ENCODE measurements around the gene MRPL20. TPM values are rescaled to one million over a fixed set of nuclear protein-coding genes. Genes with fewer than 3 reads are reported as not detected.
"Not testable (repeated sequence)": the region's sequence is repeated elsewhere in the genome, so short reads cannot be mapped to it uniquely, and the experiment has no call there.

MRPL20 gene
- polyA plus RNA-seq, 1 donor (not counting 4 experiments of a cell fraction or from before 2014, with no cell fraction given): 133 TPM

- Histone ChIP-seq H3K9ac (ENCODE audit: control insufficient read depth, extremely low read depth, insufficient read depth, low read length) (no peak overlapping the region), H4K20me1 (ENCODE audit: control insufficient read depth, extremely low read depth, insufficient read depth, low read length) (no peaks in the 10 kb centered on the region), H3K9me1 (ENCODE audit: control insufficient read depth, extremely low read depth, insufficient read depth, low read length) (no peaks in the 10 kb centered on the region), H3K79me2 (ENCODE audit: control insufficient read depth, insufficient read depth, low read length) (peaks cover 30% of the 10 kb centered on the region), H3K27ac (ENCODE audit: control insufficient read depth, insufficient read depth, low read length) (no peak overlapping the region), H3K9me3 (ENCODE audit: control insufficient read depth, low read depth, low read length) (peaks cover 7% of the 10 kb centered on the region), H3K27me3 (ENCODE audit: control insufficient read depth, extremely low read depth, insufficient read depth, low read length) (no peaks in the 10 kb centered on the region), H3K4me2 (ENCODE audit: control insufficient read depth, extremely low read depth, insufficient read depth, low read depth, low read length) (no peak overlapping the region), H3K4me3 (ENCODE audit: control insufficient read depth in 2 of 3, extremely low read depth in 1 of 3, insufficient read depth in 2 of 3, low read depth in 1 of 3, low read length in 3 of 3) (no peak overlapping the region), H3K4me1 (ENCODE audit: control insufficient read depth, extremely low read depth, insufficient read depth, low read length) (peaks cover 10% of the 10 kb centered on the region), H2AFZ (ENCODE audit: control insufficient read depth, low read length) (no peak overlapping the region), H3K36me3 (ENCODE audit: control insufficient read depth in 2 of 2, extremely low read depth in 1 of 2, insufficient read depth in 2 of 2, low read length in 2 of 2) (peaks cover 3 to 8% of the 10 kb centered on the region in 2 experiments)
- no peak for TF ChIP-seq EZH2 (IDR thresholded peaks at IDR 0.05; ENCODE audit: low read length)
- TF ChIP-seq CTCF (optimal IDR thresholded peaks at IDR 0.05 in 1 of 3, IDR thresholded peaks at IDR 0.05 in 1 of 3, conservative IDR thresholded peaks at IDR 0.05 in 1 of 3; ENCODE audit: extremely low read depth in 1 of 3, insufficient read depth in 2 of 3, low read length in 3 of 3): no peak
- dilution Hi-C loops (cut with MboI; ENCODE audit: extremely low pct_ligation_motif_present, low sequenced_read_pairs): no loop called here
- FAIRE-seq: no peak
- no peak for DNase-seq (ENCODE audit: low read depth, low spot score)
These were observed 36.3 kb downstream of the MRPL20 start for GRCh38 chr1:1370771-1371300.

- DNase-seq (ENCODE audit: low read depth, low spot score); H3K27ac ChIP-seq (ENCODE audit: control insufficient read depth, insufficient read depth, low read length); H3K9ac ChIP-seq (ENCODE audit: control insufficient read depth, extremely low read depth, insufficient read depth, low read length); H3K9me3 ChIP-seq (ENCODE audit: control insufficient read depth, low read depth, low read length); H3K4me3 ChIP-seq (ENCODE audit: control insufficient read depth in 2 of 3, extremely low read depth in 1 of 3, insufficient read depth in 2 of 3, low read depth in 1 of 3, low read length in 3 of 3); H4K20me1 ChIP-seq (ENCODE audit: control insufficient read depth, extremely low read depth, insufficient read depth, low read length); H3K36me3 ChIP-seq (ENCODE audit: control insufficient read depth in 2 of 2, extremely low read depth in 1 of 2, insufficient read depth in 2 of 2, low read length in 2 of 2); H3K4me1 ChIP-seq (ENCODE audit: control insufficient read depth, extremely low read depth, insufficient read depth, low read length); dilution Hi-C loops (cut with MboI; ENCODE audit: extremely low pct_ligation_motif_present, low sequenced_read_pairs); H3K9me1 ChIP-seq (ENCODE audit: control insufficient read depth, extremely low read depth, insufficient read depth, low read length); H3K27me3 ChIP-seq (ENCODE audit: control insufficient read depth, extremely low read depth, insufficient read depth, low read length); H3K4me2 ChIP-seq (ENCODE audit: control insufficient read depth, extremely low read depth, insufficient read depth, low read depth, low read length); FAIRE-seq; H2AFZ ChIP-seq (ENCODE audit: control insufficient read depth, low read length): not testable (repeated sequence)
- peaks cover 30% of the 10 kb centered on the region for H3K79me2 ChIP-seq (ENCODE audit: control insufficient read depth, insufficient read depth, low read length)
These were observed 37.0 kb downstream of the MRPL20 start for GRCh38 chr1:1370094-1370493.

- dilution Hi-C loops (cut with MboI; ENCODE audit: extremely low pct_ligation_motif_present, low sequenced_read_pairs): no loop called here
- no peak for FAIRE-seq
These were observed 39.8 kb downstream of the MRPL20 start for GRCh38 chr1:1367315-1367714.

More at GRCh38 chr1:1367315-1367714, 39.8 kb downstream of the MRPL20 start:
- Histone ChIP-seq H4K20me1 (ENCODE audit: control insufficient read depth, extremely low read depth, insufficient read depth, low read length) (no peaks in the 10 kb centered on the region), H3K9me3 (ENCODE audit: control insufficient read depth, low read depth, low read length) (peaks cover 7% of the 10 kb centered on the region), H3K79me2 (ENCODE audit: control insufficient read depth, insufficient read depth, low read length) (peaks cover 8% of the 10 kb centered on the region), H3K9ac (ENCODE audit: control insufficient read depth, extremely low read depth, insufficient read depth, low read length) (no peak overlapping the region), H3K4me1 (ENCODE audit: control insufficient read depth, extremely low read depth, insufficient read depth, low read length) (peaks cover 6% of the 10 kb centered on the region), H3K36me3 (ENCODE audit: control insufficient read depth in 2 of 2, extremely low read depth in 1 of 2, insufficient read depth in 2 of 2, low read length in 2 of 2) (peaks cover 2 to 3% of the 10 kb centered on the region in 2 experiments), H2AFZ (ENCODE audit: control insufficient read depth, low read length) (no peak overlapping the region), H3K4me2 (ENCODE audit: control insufficient read depth, extremely low read depth, insufficient read depth, low read depth, low read length) (no peak overlapping the region), H3K9me1 (ENCODE audit: control insufficient read depth, extremely low read depth, insufficient read depth, low read length) (no peaks in the 10 kb centered on the region), H3K27ac (ENCODE audit: control insufficient read depth, insufficient read depth, low read length) (no peak overlapping the region), H3K27me3 (ENCODE audit: control insufficient read depth, extremely low read depth, insufficient read depth, low read length) (no peaks in the 10 kb centered on the region), H3K4me3 (ENCODE audit: control insufficient read depth in 2 of 3, extremely low read depth in 1 of 3, insufficient read depth in 2 of 3, low read depth in 1 of 3, low read length in 3 of 3) (no peak overlapping the region)
- DNase-seq (ENCODE audit: low read depth, low spot score): no peak
- TF ChIP-seq CTCF (optimal IDR thresholded peaks at IDR 0.05 in 1 of 3, IDR thresholded peaks at IDR 0.05 in 1 of 3, conservative IDR thresholded peaks at IDR 0.05 in 1 of 3; ENCODE audit: extremely low read depth in 1 of 3, insufficient read depth in 2 of 3, low read length in 3 of 3): no peak
- no peak for TF ChIP-seq EZH2 (IDR thresholded peaks at IDR 0.05; ENCODE audit: low read length)

All from keratinocyte (primary cell).